SW480 (cell line): Measurements from ENCODE around the gene DCLRE1A.
"Not testable (repeated sequence)": the region's sequence is repeated elsewhere in the genome, so short reads cannot be mapped to it uniquely, and the experiment has no call there.

ENCODE experiments used
- DNase-seq: peaks from one replicate; pipeline ENCODE4 v3.0.0-alpha.2; 2016; ENCODE audit warnings: low spot score

Gene DCLRE1A

DNA sequence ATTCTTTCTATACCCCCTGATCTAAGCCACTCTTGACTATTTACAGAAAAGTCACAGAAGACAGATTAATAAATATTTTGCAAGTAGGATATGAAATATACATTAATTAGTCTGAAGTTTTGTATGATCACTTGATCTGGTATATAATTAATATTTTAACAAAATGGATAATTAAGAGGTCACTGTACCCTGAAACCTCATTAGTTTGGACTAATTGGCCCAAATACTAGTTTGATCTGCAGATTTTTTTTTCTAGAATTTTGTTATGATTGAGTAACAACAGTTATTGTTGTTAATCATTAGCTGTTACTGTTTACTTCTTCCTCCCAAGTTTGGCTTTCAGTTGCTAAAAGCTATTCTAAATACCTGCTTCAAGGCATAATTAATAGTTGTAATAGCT is 3.3 kb upstream of the DCLRE1A start:
- DNase-seq = no peak

DNA sequence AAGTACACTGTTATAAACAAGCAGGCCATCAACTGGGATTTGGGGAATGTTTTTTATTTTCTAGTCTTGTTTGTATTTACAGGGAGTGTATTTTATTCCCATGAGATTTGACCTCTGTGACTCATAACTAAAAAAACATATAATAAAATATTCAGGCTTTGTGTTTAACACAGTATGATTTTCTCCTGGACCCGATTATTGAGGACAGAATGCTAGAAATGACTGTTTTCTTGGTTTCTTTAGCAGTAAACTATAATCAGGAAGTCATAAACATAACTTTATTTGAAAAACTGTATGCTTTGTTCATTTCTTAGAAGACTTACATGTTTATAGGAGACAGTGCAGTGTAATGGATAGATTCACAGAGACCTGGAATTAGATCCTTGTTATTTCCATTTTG is 2.7 kb upstream of the DCLRE1A start:
- no peak for DNase-seq

DNA sequence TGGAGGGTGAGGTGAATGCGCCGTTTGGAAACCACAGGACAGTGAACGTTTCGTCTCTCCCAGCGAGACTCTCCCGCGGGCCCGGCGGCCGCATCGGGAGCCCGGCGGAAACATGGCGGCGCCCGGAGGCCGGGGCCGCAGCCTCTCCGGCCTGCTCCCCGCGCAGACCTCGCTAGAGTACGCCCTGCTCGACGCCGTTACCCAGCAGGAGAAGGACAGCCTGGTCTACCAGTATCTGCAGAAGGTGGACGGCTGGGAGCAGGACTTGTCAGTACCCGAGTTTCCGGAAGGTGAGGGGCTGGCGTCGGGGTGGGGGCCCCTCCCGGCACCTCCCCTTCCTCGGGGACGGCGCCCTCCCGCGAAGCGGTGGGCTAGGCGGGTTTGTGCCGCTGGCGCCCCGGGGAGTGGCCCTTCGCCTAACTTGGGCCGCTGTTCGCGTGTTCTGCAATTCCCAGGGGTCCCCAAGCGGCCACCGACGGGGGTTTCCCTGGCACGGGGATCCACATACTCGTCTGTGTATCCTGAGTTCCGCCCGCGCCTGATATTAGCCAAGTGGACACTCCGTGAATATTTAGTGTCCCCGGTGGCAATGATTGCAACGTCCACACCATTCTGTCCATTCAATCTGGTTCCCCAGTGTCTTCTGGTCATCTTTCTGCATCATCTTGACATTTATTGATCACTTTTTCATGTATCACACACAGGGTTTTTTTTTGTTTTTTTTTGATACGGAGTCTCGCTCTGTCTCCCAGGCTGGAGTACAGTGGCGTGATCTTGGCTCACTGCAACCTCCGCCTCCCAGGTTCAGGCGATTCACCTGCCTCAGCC is 1.1 kb upstream of the DCLRE1A start:
- peak; percentile 62 for DNase-seq

DNA sequence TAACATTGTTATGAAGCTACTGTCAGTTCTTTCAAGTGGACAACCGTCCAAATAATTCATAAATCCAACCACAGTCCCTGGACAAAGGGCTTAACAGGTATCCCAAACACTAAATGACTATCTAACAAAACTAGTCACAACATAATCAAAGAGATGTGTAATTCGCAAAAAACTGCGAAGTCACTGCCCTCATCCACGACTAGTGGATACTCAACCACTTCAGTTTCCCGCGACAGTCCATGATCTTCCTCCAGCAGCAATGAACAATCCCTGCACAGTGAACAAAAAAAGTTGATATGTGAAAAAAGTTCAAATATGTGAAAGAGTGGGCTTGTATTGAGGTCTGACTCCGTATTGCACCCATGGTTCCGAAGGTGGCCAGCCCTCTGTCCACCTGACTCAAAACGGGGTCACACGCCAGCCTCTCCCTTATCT is 287 bp downstream of the DCLRE1A start:
- peak; percentile 13 for DNase-seq

DNA sequence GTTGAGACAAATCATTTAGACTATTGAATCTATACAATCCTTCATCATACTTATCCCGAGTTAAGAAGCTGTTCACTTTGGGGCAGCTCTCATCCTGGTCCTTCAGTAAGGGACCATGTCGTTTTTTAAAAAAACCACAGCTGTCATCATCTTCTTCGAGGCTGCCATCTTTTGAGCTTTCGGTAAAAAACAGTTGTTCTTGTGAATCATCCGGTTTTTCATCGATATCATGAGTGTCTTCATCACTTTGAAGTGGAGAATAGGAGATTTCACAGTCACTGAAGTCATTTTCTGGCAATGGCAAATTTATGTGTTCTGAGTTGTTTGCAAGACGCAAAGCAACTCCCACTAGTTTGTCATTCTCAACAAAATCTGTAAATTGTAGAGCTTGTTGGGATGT is 3.9 kb downstream of the DCLRE1A start:
- DNase-seq = no peak

DNA sequence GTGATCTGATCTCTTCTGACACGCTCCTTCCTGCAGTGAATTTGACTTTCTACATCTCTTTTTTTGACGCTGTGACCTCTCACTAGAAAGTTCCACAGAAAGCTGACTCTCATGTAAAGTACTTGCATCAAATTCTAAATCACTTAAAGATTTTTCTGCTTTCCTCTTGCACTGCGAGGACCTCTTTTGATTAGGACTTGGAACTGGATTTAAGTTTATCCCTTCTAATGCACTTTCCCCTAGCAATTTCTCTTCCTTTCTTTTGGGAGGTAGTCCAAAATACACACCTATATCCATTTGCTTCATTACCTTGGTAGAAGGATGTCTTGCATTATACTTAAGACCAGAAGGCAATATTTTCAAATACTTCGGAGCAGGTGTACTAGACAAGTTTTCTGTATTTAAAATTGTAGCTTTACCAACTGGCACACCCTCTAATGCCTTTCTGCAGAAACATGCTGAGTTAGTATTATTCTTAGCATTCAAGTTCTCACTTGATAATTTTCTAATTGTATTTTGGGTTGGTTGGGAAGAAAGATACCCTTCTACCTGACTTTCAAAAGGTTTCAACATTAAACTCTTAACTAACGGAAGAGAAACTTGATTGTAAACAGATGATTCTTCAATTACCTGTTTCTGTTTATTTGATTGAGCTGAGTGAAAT is 4.6 kb downstream of the DCLRE1A start:
- no peak for DNase-seq

DNA sequence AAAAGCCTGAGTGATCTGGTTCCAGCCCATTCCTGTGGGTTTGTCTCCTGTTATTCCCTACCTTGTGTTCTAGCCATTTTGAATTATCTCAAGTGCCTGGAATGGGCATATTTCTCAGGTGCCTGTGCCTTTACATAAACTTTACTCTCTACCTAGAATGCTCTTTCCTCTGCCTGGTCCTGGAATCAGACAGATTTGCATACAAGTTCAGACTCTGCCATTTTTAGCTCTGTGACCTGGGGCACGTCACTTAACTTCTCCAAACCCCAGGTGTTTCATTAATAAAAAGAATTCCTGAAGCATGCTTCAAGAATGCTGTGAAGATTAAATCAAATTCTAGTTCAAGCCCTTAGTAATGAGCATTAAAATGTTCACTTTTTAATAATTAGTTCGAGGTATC is 7.8 kb downstream of the DCLRE1A start:
- no peak for DNase-seq

DNA sequence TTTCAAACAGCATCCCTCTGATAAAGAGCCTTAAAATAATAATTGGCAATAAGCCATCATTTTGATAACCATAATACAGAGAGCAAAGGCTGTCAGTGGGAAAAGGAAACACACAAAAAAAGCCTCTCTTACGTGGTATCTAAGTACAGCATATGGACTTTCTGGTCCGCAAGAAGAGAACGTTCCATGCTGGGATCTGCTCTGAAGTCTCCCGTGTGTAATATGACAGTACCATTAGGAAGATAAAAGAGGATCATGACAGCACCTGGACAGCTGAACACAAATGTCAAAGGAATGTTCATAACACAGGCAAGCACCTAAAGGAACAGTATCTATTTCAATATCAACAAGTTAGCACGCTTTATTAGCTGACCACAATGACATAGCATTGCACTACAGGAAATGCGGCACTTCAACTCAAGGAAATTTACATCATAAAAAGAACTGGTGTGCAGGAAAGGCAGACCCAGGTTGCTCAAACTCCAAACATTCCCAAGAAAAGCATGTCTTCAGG is 9.9 kb downstream of the DCLRE1A start:
- DNase-seq = peak; percentile 12

DNA sequence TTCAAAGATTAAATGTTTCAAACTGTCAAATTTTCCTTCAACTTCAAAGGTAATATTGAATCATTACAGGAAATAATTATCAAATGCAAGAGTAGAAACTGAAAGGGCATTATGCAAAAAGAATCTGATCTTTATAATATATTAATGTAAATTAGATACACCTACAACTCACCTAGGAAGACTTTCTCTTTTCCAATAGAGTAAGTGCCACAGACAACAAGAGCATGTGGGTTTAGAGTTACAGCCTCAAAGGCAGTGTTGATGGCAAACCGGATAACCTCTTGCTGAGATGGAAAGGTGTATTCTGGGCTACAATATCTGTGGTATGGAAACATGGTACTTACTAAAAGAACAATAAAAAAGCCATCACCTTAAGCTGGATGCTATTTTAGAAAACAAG is 11.7 kb downstream of the DCLRE1A start:
- no peak for DNase-seq

DNA sequence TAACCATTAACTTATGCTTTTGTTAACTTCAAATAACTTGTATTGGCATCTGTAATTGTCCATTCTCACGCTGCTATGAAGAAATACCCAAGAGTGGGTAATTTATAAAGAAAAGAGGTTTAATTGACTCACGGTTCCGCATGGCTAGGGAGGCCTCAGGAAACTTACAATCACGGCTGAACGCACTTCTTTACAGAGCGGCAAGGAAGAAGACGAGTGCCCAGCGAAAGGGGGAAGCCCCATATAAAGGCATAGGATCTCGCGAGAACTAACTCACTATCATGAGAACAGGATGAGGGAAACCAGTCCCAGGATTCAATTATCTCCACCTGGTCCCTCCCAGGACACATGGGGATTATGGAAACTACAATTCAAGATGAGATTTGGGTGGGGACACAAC is 25.3 kb downstream of the DCLRE1A start:
- DNase-seq = not testable (repeated sequence)

DNA sequence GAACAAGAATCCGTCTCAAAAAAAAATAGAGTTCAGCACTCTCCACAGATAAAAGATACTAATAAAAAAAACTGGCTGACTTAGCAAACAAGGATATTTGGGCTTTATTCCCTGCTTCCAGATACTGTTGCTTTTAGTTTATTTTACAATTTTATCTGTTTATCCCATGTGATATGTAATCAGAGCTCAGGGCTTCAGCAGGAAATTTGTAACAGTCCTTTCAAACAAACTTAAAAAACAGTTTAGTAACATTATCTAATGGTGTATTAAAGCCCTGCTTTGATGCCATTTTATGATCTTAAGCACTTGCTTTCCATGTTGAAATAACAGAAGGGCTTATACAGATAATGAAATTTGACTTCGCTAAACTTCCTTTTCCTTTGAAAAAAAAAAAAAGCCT is 28.1 kb downstream of the DCLRE1A start:
- DNase-seq = no peak

DNA sequence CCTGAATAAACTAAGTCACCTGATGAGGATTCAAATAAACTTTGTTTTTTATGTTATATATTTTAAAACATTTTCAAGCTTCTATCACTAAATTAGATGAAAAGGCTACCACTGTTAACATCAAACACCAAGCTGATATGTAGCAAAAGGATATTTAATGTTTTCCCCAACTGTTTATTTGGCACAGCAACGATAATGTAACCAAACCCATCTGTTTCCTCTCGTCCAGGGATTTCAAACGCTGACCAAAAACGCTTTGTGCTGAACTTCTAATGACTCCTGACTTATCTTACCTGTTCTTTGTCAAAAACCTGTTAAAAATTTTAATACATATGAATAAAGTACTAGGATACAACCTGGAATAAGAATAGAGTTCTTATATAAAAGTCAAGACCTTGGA is 30.5 kb downstream of the DCLRE1A start:
- no peak for DNase-seq

DNA sequence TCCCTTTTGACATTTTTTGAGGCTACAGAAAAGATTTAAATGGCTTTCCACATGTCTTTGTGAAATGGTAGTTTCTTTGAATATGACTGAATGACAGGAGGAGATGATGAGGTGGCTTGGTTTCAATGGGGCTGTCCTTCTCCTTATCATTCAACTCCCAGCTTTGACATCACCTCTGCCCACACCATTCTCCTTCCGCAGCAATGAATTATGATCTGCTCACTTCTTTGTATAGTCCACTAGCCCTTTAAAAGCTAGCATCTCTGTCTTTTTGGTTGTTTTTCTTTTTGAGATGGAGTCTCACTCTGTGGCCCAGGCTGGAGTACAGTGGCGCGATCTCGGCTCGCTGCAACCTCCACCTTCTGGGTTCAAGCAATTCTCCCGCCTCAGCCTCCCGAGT is 31.7 kb downstream of the DCLRE1A start:
- no peak for DNase-seq

DNA sequence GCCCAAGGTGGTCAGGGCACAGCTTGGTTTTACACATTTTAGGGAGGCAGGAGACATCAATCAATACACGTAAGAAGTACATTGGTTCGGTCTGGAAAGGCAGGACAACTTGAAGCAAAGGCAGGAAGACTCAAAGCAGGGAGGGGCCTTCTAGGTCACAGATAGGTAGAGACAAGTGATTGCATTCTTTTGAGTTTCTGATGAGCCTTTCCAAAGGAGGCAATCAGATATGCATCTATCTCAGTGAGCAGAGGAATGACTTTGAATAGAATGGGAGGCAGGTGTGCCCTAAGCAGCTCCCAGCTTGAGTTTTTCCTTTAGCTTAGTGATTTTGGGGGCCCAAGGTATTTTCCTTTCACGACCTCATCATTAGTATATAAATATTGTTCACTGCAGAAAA is 32.6 kb downstream of the DCLRE1A start:
- not testable (repeated sequence) for DNase-seq

DNA sequence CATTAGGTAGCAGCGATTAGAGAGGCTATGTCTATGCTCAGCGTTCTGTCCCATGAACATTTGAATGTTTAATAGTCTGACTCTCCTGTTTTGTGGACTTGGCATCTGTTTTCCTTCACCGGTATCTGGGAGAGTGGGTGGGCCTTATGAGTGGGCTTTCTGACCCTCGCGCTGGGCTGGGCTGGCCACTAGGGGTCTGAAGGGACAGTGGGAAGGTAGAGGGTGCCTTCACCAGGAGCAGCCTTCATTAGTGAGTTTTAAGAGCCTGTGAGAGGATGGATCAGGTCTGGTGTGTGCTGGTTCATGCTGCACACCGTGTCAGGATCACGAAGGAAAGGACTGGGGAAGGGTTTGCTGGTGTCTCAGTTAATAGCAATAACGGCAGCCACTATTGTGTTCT is 33.4 kb downstream of the DCLRE1A start:
- no peak for DNase-seq

DNA sequence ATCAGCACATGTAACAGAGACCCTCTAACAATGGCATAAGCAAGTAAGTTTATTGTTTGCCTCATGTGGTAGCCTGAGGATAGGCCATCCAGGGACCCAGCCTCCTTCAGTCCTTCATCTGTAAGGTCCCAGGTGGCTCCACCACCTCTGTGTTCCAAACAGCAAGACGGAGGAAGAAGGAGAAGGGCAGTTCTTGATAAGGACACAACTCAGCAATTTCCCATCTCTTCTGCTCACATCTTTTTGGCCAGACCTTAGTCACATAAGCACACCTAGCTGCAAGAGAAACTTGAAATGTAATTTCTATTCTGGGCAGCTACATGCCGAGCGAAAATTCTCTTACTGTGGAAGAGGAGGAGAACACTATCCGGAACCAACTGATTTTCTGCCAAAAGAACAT is 33.9 kb downstream of the DCLRE1A start:
- DNase-seq = no peak

DNA sequence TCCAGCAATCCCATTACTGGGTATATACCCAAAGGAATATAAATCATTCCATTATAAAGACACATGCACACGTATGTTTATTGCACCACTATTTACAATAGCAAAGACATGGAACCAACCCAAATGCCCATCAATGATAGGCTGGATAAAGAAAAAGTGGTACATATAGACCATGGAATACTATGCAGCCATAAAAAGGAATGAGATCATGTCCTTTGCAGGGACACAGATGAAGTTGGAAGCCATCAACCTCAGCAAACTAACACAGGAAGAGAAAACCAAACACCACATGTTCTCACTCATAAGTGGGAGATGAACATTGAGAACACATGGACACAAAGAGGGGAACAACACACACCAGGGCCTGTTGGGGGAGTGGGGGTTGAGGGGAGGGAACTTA is 39.2 kb downstream of the DCLRE1A start:
- DNase-seq = not testable (repeated sequence)

DNA sequence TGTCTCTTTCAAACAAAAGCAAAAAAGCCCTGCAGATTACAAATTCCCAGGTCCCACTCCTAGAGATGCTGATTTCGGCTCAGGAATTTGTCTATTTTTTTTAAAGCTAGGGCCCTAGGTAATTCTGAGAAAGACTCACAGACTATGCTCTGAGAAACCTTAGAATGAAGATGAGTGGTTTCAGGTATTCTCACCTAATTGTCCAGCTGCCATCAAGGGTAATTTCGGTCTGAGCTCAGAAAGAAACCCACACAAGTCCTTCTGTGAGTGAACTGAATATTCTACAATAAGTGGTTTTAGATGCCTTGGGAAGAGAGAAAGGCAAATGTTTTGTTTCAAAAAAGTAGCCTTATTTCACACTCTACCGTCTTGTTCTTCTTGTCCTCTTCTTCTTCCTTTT is 45.7 kb downstream of the DCLRE1A start:
- no peak for DNase-seq

DNA sequence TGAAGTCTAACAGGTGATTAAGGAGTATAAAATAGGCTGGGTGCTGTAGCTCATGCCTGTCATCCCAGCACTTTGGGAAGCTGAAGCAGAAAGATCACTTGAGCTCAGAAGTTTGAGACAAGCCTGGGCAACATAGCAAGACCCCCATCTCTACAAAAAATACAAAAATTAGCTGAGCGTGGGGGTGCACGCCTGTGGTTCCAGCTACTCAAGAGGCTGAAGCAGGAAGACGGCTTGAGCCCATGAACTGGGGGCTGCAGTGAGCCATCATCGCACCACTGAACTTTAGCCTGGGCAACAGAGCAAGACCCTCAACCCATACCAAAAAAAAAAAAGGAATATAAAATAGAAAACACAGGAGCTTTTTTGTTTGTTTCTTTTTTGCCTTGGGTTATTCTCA is 47.4 kb downstream of the DCLRE1A start:
- no peak for DNase-seq

DNA sequence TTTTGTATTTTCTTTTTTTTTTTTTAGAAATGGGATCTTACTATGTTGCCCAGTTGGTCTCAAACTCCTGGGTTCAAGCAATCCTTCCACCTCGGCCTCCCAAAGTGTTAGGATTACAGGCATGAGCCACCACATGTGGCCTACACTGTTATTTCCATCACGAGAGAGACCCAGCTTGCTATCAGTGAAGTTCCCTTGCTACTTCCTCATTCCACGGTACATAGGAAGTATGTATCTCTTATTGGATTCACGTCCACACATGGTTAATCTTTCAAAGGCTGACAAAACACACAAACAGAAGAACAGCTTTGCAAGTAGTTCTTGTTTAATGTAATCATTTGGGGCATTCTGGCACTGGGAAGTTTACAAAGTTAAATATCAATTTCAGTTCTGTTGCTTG is 50.9 kb downstream of the DCLRE1A start:
- no peak for DNase-seq

DNA sequence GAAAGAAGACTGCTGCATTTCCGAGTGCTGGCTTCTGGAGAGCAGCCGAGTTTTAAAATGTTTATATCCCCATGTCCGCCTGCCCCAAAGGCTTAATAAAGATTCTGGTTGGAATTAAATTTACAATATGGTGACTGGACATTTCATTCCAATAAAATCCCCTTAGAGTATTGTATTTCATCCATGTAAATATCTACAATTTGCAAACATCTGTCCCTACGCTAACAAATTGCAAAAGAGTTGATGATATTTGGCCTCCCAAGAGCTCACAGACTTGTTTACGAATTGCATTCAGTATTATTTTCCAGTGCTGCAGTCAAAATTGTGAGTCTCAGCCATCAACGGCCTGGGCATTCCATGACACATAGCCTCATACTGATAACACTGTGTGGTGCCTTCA is 52.3 kb downstream of the DCLRE1A start:
- no peak for DNase-seq

DNA sequence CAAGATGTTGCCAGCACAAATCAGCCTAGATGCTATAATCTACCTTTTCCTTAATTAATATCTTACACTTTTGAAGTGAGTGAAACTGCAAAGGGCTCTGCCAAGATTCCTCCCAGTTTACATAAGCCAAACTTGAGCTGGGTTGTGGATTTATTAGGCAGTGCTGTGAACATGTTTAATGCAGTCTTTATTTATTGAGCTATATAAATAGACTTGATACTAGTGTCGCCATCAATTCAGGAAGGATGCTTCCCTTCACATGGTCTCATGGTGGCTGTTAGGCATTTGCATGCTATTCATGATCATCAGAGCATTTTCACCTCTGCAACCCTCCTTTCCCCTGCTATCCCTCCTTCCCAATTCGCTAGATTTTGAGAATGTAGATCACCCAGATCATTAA is 62.2 kb downstream of the DCLRE1A start:
- DNase-seq = no peak

DNA sequence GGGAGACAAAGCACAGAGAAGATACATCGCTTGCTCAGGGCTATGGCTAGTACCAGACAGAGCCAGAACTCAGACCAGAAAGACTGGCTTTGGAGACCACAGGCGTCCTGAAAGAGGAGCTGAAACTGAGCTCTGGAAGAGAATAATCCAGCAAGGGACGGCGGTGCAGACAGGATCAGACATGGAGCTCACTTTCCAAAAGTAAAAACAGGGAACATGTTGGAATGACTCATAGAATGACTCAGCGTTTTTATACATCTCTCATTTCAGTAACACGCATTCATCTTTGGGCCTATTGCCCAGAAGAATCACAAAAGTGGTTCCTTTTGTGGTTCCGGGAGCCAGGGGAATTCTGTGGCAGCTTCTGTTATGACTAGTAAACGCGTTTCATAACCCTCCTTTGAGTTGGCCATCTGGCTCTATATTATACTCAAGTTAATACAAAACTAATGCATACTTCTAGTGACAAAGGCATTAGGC is 65.2 kb downstream of the DCLRE1A start:
- DNase-seq = peak; percentile 69
